Lung (tissue), 12 donors: ENCODE data around the gene ACACA. TPM values are rescaled to one million over a fixed set of nuclear protein-coding genes. Genes with fewer than 3 reads are reported as not detected.
"Not testable (repeated sequence)": the region's sequence is repeated elsewhere in the genome, so short reads cannot be mapped to it uniquely, and the experiment has no call there.

Experiments
- ATAC-seq: fragments of 200-7000 bp; cut with Tn5 transposase; one replicate; pipeline ENCODE4 v1.9.1; 2020; ENCODE audit warnings: moderate number of reproducible peaks; ENCODE audit not compliant: insufficient read depth, low FRiP score
- DNase-seq, 3 donors: peaks; one replicate each; pipeline ENCODE4 v3.0.0-alpha.2; 2013 to 2017
- H3K27ac ChIP-seq, 2 donors: one replicate each; pipeline ENCODE4 v1.5.1; 2013; ENCODE audit warnings: mild to moderate bottlenecking in 2 of 2, moderate library complexity in 2 of 2, control low read depth in 1 of 2, inconsistent platforms in 1 of 2, low read depth in 1 of 2, low read length in 1 of 2
- H3K27me3 ChIP-seq, 3 donors: one replicate each; pipeline ENCODE4 v1.5.1; 2013; ENCODE audit warnings: low read length in 2 of 3; ENCODE audit not compliant: control insufficient read depth in 3 of 3, insufficient read depth in 3 of 3
- H3K36me3 ChIP-seq, 4 donors: one replicate each; pipeline ENCODE4 v1.5.1; 2013; ENCODE audit warnings: low read length in 4 of 4, mild to moderate bottlenecking in 1 of 4, moderate library complexity in 1 of 4; ENCODE audit not compliant: control insufficient read depth in 4 of 4, insufficient read depth in 4 of 4
- H3K4me1 ChIP-seq, 5 donors: one replicate each; pipeline ENCODE4 v1.5.1; 2013; ENCODE audit warnings: low read length in 5 of 5, mild to moderate bottlenecking in 2 of 5, moderate library complexity in 1 of 5; ENCODE audit not compliant: control insufficient read depth in 5 of 5, insufficient read depth in 5 of 5
- H3K4me3 ChIP-seq: one replicate; pipeline ENCODE4 v1.5.1; 2013; ENCODE audit warnings: mild to moderate bottlenecking, control low read depth, moderate library complexity
- H3K9ac ChIP-seq, 2 donors: one replicate each; pipeline ENCODE4 v1.5.1; 2013; ENCODE audit warnings: low read length in 2 of 2, control low read depth in 1 of 2; ENCODE audit not compliant: insufficient read depth in 1 of 2
- H3K9me3 ChIP-seq, 4 donors: one replicate each; pipeline ENCODE4 v1.5.1; 2013; ENCODE audit warnings: low read length in 3 of 4, mild to moderate bottlenecking in 1 of 4, moderate library complexity in 1 of 4; ENCODE audit not compliant: control insufficient read depth in 4 of 4, insufficient read depth in 3 of 4
- CTCF ChIP-seq: IDR thresholded peaks from 2 replicates; pipeline ENCODE4 v1.5.1; 2012; ENCODE audit warnings: mild to moderate bottlenecking; ENCODE audit errors: control extremely low read depth, extremely low read depth
- WGBS, 2 donors: extraction: QIAGEN DNeasy Blood & Tissue Kit; methylation state at CpG; one replicate each; pipeline ENCODE4 v1.1.7; 2013; 5-methylcytosine and 5-hydroxymethylcytosine counted together
- polyA plus RNA-seq, 2 donors: library from polyadenylated mRNA; stranded (reverse); fragments of 200-250 nt; gene quantifications; one replicate each; pipeline ENCODE4 v1.2.1, GENCODE V29; 2013
- total RNA-seq, 2 donors: library from RNA; depleted of rRNA in 1 of 2; stranded (reverse); fragments of >200 nt in 1 of 2; gene quantifications; one replicate each; pipeline ENCODE4 v1.2.1, GENCODE V29; 2014 to 2021
- donor health status: control.
- donor health status: control.
- donor health status: Bipolar disorder and iron deficiency.
- donor health status: healthy.
- donor health status: DM: yes; HTN: yes; CAD: no.

Gene ACACA
- total and polyA plus RNA-seq, 4 donors = 26.0 to 111 (median 55.6) TPM

- Histone ChIP-seq H3K4me3 (no peak overlapping the region), H3K27ac (no peak overlapping the region), H3K36me3 (peaks cover 0 to 10% (median 0%) of the 10 kb centered on the region in 4 donors), H3K27me3 (no peaks in the 10 kb centered on the region), H3K4me1 (peaks cover 0 to 4% (median 0%) of the 10 kb centered on the region in 5 donors), H3K9me3 (no peaks in the 10 kb centered on the region), H3K9ac (no peak overlapping the region)
- no peak for TF ChIP-seq CTCF
- no peak for DNase-seq
- WGBS, 2 donors = 91% methylated on average over 8 of the region's 8 CpGs
- no peak for ATAC-seq
Measured at GRCh38 chr17:37146086-37147064, 260.3 kb downstream of the ACACA start.

- 96 to 97% methylated on average over 7 of the region's 7 CpGs for WGBS, 2 donors
- no peak overlapping the region for H3K9ac ChIP-seq
- no peaks in the 10 kb centered on the region for H3K27me3 ChIP-seq
- no peak for TF ChIP-seq CTCF
- H3K36me3 ChIP-seq = peaks cover 0 to 6% (median 0%) of the 10 kb centered on the region in 4 donors
- peaks cover 0 to 4% (median 0%) of the 10 kb centered on the region in 5 donors for H3K4me1 ChIP-seq
- H3K27ac ChIP-seq = no peak overlapping the region
- no peak for ATAC-seq
- no peak overlapping the region for H3K4me3 ChIP-seq
- no peaks in the 10 kb centered on the region for H3K9me3 ChIP-seq
- DNase-seq = no peak
Measured at GRCh38 chr17:37144075-37144701, 262.4 kb downstream of the ACACA start.

- H3K27ac ChIP-seq, H3K9me3 ChIP-seq, H3K27me3 ChIP-seq, H3K4me1 ChIP-seq, DNase-seq, H3K36me3 ChIP-seq, H3K4me3 ChIP-seq, ATAC-seq, H3K9ac ChIP-seq: not testable (repeated sequence)
- 94 to 98% methylated on average over 3 of the region's 3 CpGs for WGBS, 2 donors
Measured at GRCh38 chr17:37143558-37143957, 263.1 kb downstream of the ACACA start.

- Histone ChIP-seq H3K4me1 (no peaks in the 10 kb centered on the region), H3K27me3 (no peaks in the 10 kb centered on the region), H3K9me3 (no peaks in the 10 kb centered on the region), H3K4me3 (no peak overlapping the region), H3K9ac (no peak overlapping the region), H3K27ac (no peak overlapping the region), H3K36me3 (peaks cover 0 to 5% (median 0%) of the 10 kb centered on the region in 4 donors)
- no peak for ATAC-seq
- no peak for TF ChIP-seq CTCF
- 95 to 96% methylated on average over 5 of the region's 5 CpGs for WGBS, 2 donors
- DNase-seq = no peak
Measured at GRCh38 chr17:37142294-37142896, 264.2 kb downstream of the ACACA start.
